GM23338 (cell line): Measurements from ENCODE around the gene PCDHGB3. TPM values are rescaled to one million over a fixed set of nuclear protein-coding genes. Genes with fewer than 3 reads are reported as not detected.
"Not testable (repeated sequence)": the region's sequence is repeated elsewhere in the genome, so short reads cannot be mapped to it uniquely, and the experiment has no call there.

Source experiments
- ATAC-seq: fragments of 200-7000 bp; cut with Tn5 transposase; 3 replicates; pipeline ENCODE4 v1.9.1; 2020
- DNase-seq: peaks from one replicate; pipeline ENCODE4 v3.0.0-alpha.2; 2015; ENCODE audit warnings: low spot score
- H2AFZ ChIP-seq: fragments of 200-600 bp; sonication (generic); 2 replicates; pipeline ENCODE4 v1.8.0; 2016; ENCODE audit warnings: antibody characterized with exemption, mild to moderate bottlenecking, moderate library complexity
- H3F3A ChIP-seq: fragments of 200-600 bp; sonication (generic); replicated peaks from 2 replicates; pipeline ENCODE4 v1.8.0; 2017; ENCODE audit warnings: antibody characterized with exemption, mixed run types, low read depth
- H3K27ac ChIP-seq: fragments of 200-600 bp; sonication (generic); 2 replicates; pipeline ENCODE4 v1.6.1; 2016; ENCODE audit warnings: low read depth
- H3K27me3 ChIP-seq: fragments of 200-600 bp; sonication (generic); 2 replicates; pipeline ENCODE4 v1.8.0; 2016; ENCODE audit warnings: mild to moderate bottlenecking, mixed run types, moderate library complexity; ENCODE audit not compliant: insufficient read depth
- H3K36me3 ChIP-seq: fragments of 200-600 bp; sonication (generic); 2 replicates; pipeline ENCODE4 v1.8.0; 2016; ENCODE audit warnings: mild to moderate bottlenecking; ENCODE audit not compliant: insufficient read depth
- H3K4me1 ChIP-seq: fragments of 200-600 bp; sonication (generic); 2 replicates; pipeline ENCODE4 v1.8.0; 2016; ENCODE audit warnings: mild to moderate bottlenecking, moderate library complexity; ENCODE audit not compliant: insufficient read depth
- H3K4me2 ChIP-seq: fragments of 200-600 bp; sonication (generic); 2 replicates; pipeline ENCODE4 v1.7.1; 2017; ENCODE audit warnings: mixed run types
- H3K4me3 ChIP-seq: fragments of 200-600 bp; sonication (generic); 2 replicates; pipeline ENCODE4 v1.6.1; 2016; ENCODE audit warnings: mixed run types
- H3K79me2 ChIP-seq: fragments of 200-600 bp; sonication (generic); replicated peaks from 2 replicates; pipeline ENCODE4 v1.8.0; 2017; ENCODE audit warnings: mild to moderate bottlenecking; ENCODE audit not compliant: insufficient read depth
- H3K9me2 ChIP-seq: fragments of 200-600 bp; sonication (generic); 2 replicates; pipeline ENCODE4 v1.8.0; 2017; ENCODE audit not compliant: insufficient read depth
- H4K20me1 ChIP-seq: fragments of 200-600 bp; sonication (generic); replicated peaks from 2 replicates; pipeline ENCODE4 v1.8.0; 2017; ENCODE audit warnings: mild to moderate bottlenecking; ENCODE audit not compliant: insufficient read depth
- H3K27ac Mint-ChIP-seq: 2 replicates; pipeline ENCODE4 v1.8.0; 2020; ENCODE audit warnings: inconsistent platforms, mild to moderate bottlenecking, moderate library complexity, mixed read lengths
- H3K27me3 Mint-ChIP-seq: 3 replicates; pipeline ENCODE4 v1.8.0; 2022; ENCODE audit warnings: low read depth, mild to moderate bottlenecking, moderate library complexity, mixed read lengths, inconsistent platforms; ENCODE audit not compliant: insufficient read depth, poor library complexity
- H3K36me3 Mint-ChIP-seq: 3 replicates; pipeline ENCODE4 v1.8.0; 2021; ENCODE audit warnings: low read depth, mild to moderate bottlenecking, inconsistent platforms, moderate library complexity, mixed read lengths
- H3K4me1 Mint-ChIP-seq: 3 replicates; pipeline ENCODE4 v1.8.0; 2020; ENCODE audit warnings: mild to moderate bottlenecking, inconsistent platforms, mixed read lengths
- H3K4me3 Mint-ChIP-seq: 3 replicates; pipeline ENCODE4 v1.8.0; 2021; ENCODE audit warnings: moderate library complexity, mild to moderate bottlenecking, inconsistent platforms, mixed read lengths
- H3K9me3 Mint-ChIP-seq: 3 replicates; pipeline ENCODE4 v1.8.0; 2020; ENCODE audit warnings: moderate library complexity, mild to moderate bottlenecking, inconsistent platforms, mixed read lengths
- EZH2phosphoT487 ChIP-seq: fragments of 200-600 bp; sonication (generic); IDR thresholded peaks from one replicate; pipeline ENCODE4 v1.8.1; 2018; ENCODE audit warnings: antibody characterized with exemption; ENCODE audit not compliant: unreplicated experiment
- NANOG ChIP-seq: IDR thresholded peaks from 2 replicates; pipeline ENCODE4 v1.6.1; 2016; ENCODE audit warnings: antibody characterized with exemption, borderline replicate concordance
- STAT1 ChIP-seq: IDR thresholded peaks from one replicate; pipeline ENCODE4 v1.6.1; 2016; ENCODE audit warnings: antibody characterized with exemption; ENCODE audit not compliant: unreplicated experiment
- ZNF331 ChIP-seq: fragments of 250-450 bp; sonication (Bioruptor Pico); IDR thresholded peaks from 2 replicates; pipeline ENCODE4 v1.5.0; 2020; ENCODE audit warnings: low read depth, mild to moderate bottlenecking, moderate library complexity
- polyA plus RNA-seq: library from polyadenylated mRNA; unstranded; fragments of >200 nt; fragmentation: Nextera tagmentation; extraction: Ambion mirVana; gene quantifications from 2 replicates; pipeline ENCODE4 v1.2.1, GENCODE V29; 2016
- total RNA-seq: library from RNA; depleted of rRNA; stranded (reverse); fragments of >200 nt; shearing (Covaris generic); gene quantifications from 2 replicates; pipeline ENCODE4 v1.2.3, GENCODE V29; 2014
- TF ChIP-seq, protein P1 (sequence below), 2 experiments: fragments of 200-600 bp in 1 of 2; sonication (generic) in 1 of 2; conservative IDR thresholded peaks; 2 replicates each; pipeline versions ENCODE4 v1.5.1 to v1.6.1; 2016 to 2017; ENCODE audit warnings: antibody characterized with exemption in 2 of 2, low read depth in 2 of 2, mild to moderate bottlenecking in 2 of 2, moderate library complexity in 1 of 2
- TF ChIP-seq, protein P2 (sequence below): IDR thresholded peaks from one replicate; pipeline ENCODE4 v1.6.1; 2018; ENCODE audit warnings: antibody characterized with exemption; ENCODE audit not compliant: unreplicated experiment

Gene PCDHGB3
- total and polyA plus RNA-seq, 2 experiments from 2014 or later: 0.24 to 5.8 TPM

DNA sequence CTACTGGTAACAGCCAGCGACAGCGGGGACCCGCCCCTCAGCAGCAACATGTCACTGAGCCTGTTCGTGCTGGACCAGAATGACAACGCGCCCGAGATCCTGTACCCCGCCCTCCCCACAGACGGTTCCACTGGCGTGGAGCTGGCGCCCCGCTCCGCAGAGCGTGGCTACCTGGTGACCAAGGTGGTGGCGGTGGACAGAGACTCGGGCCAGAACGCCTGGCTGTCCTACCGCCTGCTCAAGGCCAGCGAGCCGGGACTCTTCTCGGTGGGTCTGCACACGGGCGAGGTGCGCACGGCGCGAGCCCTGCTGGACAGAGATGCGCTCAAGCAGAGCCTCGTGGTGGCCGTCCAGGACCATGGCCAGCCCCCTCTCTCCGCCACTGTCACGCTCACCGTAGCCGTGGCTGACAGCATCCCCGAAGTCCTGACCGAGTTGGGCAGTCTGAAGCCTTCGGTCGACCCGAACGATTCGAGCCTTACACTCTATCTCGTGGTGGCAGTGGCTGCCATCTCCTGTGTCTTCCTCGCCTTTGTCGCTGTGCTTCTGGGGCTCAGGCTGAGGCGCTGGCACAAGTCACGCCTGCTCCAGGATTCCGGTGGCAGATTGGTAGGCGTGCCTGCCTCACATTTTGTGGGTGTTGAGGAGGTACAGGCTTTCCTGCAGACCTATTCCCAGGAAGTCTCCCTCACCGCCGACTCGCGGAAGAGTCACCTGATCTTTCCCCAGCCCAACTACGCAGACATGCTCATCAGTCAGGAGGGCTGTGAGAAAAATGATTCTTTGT lies 24.6 kb downstream of the PCDHGB3 start:
- H3K4me2 ChIP-seq, DNase-seq, H3K9me2 ChIP-seq, H3K79me2 ChIP-seq, H2AFZ ChIP-seq, H3K27ac ChIP-seq, H3K4me3 ChIP-seq, H3F3A ChIP-seq, H4K20me1 ChIP-seq, H3K27me3 ChIP-seq, H3K4me1 Mint-ChIP-seq, H3K4me3 Mint-ChIP-seq, ATAC-seq, H3K4me1 ChIP-seq, H3K27ac Mint-ChIP-seq: not testable (repeated sequence)
- Mint-ChIP-seq H3K9me3 (peaks cover 87% of the 10 kb centered on the region), H3K27me3 (peaks cover 11% of the 10 kb centered on the region), H3K36me3 (peaks cover 81% of the 10 kb centered on the region)
- H3K36me3 ChIP-seq: peaks cover 12% of the 10 kb centered on the region; the same call in 1 of the 2 replicates

DNA sequence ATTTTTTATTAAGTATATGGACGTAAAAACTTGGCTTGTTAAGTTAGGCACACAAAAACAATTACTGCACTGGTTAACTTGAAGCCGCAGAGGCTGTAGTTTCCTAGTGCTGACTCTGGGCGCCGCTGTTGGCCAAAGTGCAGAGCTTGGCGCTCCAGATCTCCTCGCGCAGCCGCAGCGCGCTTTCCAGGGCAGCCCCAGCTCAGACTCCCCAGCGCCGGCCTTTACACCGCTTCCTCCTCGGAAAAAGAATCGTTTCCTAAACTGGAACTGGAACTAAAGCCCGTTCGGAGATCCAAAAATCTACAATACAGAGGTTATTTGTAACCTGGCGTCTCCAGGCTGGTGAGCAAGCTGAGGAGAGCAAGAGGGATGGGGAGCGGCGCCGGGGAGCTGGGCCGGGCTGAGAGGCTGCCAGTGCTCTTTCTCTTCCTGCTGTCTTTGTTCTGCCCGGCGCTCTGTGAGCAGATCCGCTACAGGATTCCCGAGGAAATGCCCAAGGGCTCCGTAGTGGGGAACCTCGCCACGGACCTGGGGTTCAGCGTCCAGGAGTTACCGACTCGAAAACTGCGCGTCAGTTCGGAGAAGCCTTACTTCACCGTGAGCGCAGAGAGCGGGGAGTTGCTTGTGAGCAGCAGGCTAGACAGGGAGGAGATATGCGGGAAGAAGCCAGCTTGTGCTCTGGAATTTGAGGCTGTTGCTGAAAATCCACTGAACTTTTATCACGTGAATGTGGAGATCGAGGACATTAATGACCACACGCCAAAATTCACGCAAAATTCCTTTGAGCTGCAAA lies 27.9 kb downstream of the PCDHGB3 start, which contains the start of gene PCDHGB5:
PCDHGB5 (plus strand) TSS at position 192 of the 796 bp plus-strand sequence; CDS start at position 373, 181 bp downstream.
- not testable (repeated sequence) for H3K4me1 Mint-ChIP-seq, H3K9me2 ChIP-seq, H2AFZ ChIP-seq, H3K79me2 ChIP-seq, H3K27ac ChIP-seq, H3K4me1 ChIP-seq, H3K27me3 ChIP-seq, H3F3A ChIP-seq, H3K4me3 Mint-ChIP-seq, H4K20me1 ChIP-seq, H3K27ac Mint-ChIP-seq
- Mint-ChIP-seq H3K27me3 (peaks cover 16% of the 10 kb centered on the region), H3K36me3 (peaks cover 63% of the 10 kb centered on the region), H3K9me3 (peaks cover 79% of the 10 kb centered on the region)
- ATAC-seq (peak; percentile 90), DNase-seq (peak; percentile 79)
- TF ChIP-seq, protein P1, sequence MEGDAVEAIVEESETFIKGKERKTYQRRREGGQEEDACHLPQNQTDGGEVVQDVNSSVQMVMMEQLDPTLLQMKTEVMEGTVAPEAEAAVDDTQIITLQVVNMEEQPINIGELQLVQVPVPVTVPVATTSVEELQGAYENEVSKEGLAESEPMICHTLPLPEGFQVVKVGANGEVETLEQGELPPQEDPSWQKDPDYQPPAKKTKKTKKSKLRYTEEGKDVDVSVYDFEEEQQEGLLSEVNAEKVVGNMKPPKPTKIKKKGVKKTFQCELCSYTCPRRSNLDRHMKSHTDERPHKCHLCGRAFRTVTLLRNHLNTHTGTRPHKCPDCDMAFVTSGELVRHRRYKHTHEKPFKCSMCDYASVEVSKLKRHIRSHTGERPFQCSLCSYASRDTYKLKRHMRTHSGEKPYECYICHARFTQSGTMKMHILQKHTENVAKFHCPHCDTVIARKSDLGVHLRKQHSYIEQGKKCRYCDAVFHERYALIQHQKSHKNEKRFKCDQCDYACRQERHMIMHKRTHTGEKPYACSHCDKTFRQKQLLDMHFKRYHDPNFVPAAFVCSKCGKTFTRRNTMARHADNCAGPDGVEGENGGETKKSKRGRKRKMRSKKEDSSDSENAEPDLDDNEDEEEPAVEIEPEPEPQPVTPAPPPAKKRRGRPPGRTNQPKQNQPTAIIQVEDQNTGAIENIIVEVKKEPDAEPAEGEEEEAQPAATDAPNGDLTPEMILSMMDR (conservative IDR thresholded peaks at IDR 0.05; ENCODE audit: low read depth in 2 of 2): peak; percentile 69
- Histone ChIP-seq H3K36me3 (0 out of 2 replicates have a peak, but pooled peaks cover 13% of the 10 kb centered on the region), H3K4me2 (peak within 1 kb of the TSS; percentile 61; the same call in 1 of the 2 replicates), H3K4me3 (peak within 1 kb of the TSS; percentile 52)

DNA sequence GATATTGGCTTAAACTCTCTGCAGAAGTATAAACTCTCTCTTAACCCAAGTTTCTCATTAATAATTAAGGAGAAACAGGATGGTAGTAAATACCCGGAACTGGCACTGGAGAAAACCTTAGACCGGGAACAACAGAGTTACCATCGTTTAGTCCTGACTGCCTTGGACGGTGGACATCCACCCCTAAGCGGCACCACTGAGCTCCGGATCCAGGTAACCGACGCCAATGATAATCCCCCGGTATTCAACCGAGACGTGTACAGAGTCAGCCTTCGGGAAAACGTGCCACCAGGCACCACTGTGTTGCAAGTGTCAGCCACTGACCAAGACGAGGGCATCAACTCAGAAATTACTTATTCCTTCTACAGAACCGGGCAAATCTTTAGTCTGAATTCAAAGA lies 28.6 kb downstream of the PCDHGB3 start:
- Histone ChIP-seq H3K4me3 (peak overlapping the region; percentile 42; the same call in 1 of the 2 replicates), H3F3A (no peaks in the 10 kb centered on the region), H3K79me2 (no peaks in the 10 kb centered on the region; the same call in 1 of the 2 replicates), H3K4me1 (no peaks in the 10 kb centered on the region), H3K27ac (no peak overlapping the region), H3K27me3 (no peaks in the 10 kb centered on the region), H3K36me3 (0 out of 2 replicates have a peak, but pooled peaks cover 11% of the 10 kb centered on the region), H3K4me2 (peak overlapping the region; percentile 49; the same call in 1 of the 2 replicates), H4K20me1 (no peaks in the 10 kb centered on the region), H2AFZ (no peak overlapping the region), H3K9me2 (no peaks in the 10 kb centered on the region)
- no peaks in the 10 kb centered on the region; the same call in 2 of the 3 replicates for H3K4me1 Mint-ChIP-seq
- H3K9me3 Mint-ChIP-seq: peaks cover 79% of the 10 kb centered on the region
- H3K27me3 Mint-ChIP-seq: peaks cover 15% of the 10 kb centered on the region
- no peak for DNase-seq
- TF ChIP-seq STAT1 (no peak), EZH2phosphoT487 (no peak), NANOG (no peak), ZNF331 (CRISPR knock-in tag) (no peak)
- TF ChIP-seq, protein P2, sequence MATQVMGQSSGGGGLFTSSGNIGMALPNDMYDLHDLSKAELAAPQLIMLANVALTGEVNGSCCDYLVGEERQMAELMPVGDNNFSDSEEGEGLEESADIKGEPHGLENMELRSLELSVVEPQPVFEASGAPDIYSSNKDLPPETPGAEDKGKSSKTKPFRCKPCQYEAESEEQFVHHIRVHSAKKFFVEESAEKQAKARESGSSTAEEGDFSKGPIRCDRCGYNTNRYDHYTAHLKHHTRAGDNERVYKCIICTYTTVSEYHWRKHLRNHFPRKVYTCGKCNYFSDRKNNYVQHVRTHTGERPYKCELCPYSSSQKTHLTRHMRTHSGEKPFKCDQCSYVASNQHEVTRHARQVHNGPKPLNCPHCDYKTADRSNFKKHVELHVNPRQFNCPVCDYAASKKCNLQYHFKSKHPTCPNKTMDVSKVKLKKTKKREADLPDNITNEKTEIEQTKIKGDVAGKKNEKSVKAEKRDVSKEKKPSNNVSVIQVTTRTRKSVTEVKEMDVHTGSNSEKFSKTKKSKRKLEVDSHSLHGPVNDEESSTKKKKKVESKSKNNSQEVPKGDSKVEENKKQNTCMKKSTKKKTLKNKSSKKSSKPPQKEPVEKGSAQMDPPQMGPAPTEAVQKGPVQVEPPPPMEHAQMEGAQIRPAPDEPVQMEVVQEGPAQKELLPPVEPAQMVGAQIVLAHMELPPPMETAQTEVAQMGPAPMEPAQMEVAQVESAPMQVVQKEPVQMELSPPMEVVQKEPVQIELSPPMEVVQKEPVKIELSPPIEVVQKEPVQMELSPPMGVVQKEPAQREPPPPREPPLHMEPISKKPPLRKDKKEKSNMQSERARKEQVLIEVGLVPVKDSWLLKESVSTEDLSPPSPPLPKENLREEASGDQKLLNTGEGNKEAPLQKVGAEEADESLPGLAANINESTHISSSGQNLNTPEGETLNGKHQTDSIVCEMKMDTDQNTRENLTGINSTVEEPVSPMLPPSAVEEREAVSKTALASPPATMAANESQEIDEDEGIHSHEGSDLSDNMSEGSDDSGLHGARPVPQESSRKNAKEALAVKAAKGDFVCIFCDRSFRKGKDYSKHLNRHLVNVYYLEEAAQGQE: no peak
- no peak for ATAC-seq
- H3K27ac Mint-ChIP-seq: no peak overlapping the region
- no peak overlapping the region for H3K4me3 Mint-ChIP-seq
- H3K36me3 Mint-ChIP-seq: peaks cover 63% of the 10 kb centered on the region
